Astrocyte (in vitro differentiated cells and primary cell): Measurements from ENCODE around the gene HEY2.

Source experiments
- EZH2 ChIP-seq: IDR thresholded peaks from 2 replicates; pipeline ENCODE4 v1.6.1; 2012; ENCODE audit warnings: mild to moderate bottlenecking, low read length, inconsistent platforms; ENCODE audit not compliant: insufficient read depth
- TF ChIP-seq, protein P1 (sequence below): IDR thresholded peaks from 2 replicates; pipeline ENCODE4 v1.5.1; 2011; ENCODE audit warnings: low read depth, mild to moderate bottlenecking, inconsistent platforms, low read length, moderate library complexity; ENCODE audit not compliant: insufficient read depth

DNA sequence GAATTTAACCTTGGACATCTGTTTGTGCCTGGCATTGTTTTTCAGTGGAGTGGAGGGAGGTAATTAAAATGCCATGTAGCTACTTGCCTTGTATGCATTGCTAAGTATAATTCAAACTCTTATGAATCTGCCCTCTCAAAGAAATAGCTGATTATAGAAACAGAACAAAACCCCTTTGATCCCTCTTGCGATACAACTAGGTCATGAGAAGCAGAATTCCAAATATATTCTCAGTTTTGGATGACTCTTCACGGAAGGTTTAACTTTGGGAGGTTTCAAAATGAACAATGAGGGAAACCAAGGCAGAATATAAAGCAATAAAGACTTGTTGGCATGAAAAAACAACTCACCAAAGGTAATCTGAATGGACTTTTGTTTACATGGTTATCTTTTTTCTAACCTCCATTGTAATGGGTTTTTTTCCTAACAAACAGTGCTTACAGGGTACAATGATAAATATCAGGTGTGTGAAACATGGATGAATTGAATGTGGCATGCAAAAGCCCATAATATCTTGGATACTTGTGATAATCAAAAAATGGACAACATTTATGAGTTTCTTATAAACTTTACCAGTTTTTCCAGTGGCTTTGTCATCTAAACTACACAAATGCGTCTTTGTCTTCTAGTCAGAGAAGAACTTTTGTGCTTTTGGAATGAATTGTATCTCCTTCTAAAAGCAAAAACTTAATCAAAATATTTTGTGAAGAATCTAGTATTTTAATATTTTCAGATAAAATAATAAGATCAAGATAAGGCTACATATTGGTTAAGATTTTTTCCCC is 15.7 kb upstream of the HEY2 start:
- TF ChIP-seq, protein P1, sequence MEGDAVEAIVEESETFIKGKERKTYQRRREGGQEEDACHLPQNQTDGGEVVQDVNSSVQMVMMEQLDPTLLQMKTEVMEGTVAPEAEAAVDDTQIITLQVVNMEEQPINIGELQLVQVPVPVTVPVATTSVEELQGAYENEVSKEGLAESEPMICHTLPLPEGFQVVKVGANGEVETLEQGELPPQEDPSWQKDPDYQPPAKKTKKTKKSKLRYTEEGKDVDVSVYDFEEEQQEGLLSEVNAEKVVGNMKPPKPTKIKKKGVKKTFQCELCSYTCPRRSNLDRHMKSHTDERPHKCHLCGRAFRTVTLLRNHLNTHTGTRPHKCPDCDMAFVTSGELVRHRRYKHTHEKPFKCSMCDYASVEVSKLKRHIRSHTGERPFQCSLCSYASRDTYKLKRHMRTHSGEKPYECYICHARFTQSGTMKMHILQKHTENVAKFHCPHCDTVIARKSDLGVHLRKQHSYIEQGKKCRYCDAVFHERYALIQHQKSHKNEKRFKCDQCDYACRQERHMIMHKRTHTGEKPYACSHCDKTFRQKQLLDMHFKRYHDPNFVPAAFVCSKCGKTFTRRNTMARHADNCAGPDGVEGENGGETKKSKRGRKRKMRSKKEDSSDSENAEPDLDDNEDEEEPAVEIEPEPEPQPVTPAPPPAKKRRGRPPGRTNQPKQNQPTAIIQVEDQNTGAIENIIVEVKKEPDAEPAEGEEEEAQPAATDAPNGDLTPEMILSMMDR: no peak
- no peak for TF ChIP-seq EZH2
